Gastroesophageal sphincter (tissue), 4 donors: ENCODE measurements around the gene CMBL. TPM values are rescaled to one million over a fixed set of nuclear protein-coding genes. Genes with fewer than 3 reads are reported as not detected.
"Not testable (repeated sequence)": the region's sequence is repeated elsewhere in the genome, so short reads cannot be mapped to it uniquely, and the experiment has no call there.

Experiments
- ATAC-seq: fragments of 150-250 bp; one replicate; pipeline ENCODE4 v1.9.1; 2016; ENCODE audit warnings: mild to moderate bottlenecking, moderate library complexity
- H3K27ac ChIP-seq, 4 donors: fragments of 200-600 bp; sonication (generic) in 3 of 4; 1 replicate in 3 of 4; 2 replicates in 1 of 4; pipeline ENCODE4 v1.5.1; 2016 to 2019
- H3K27me3 ChIP-seq: fragments of 200-600 bp; sonication (generic); one replicate; pipeline ENCODE4 v1.5.1; 2019
- H3K36me3 ChIP-seq, 2 donors: fragments of 200-600 bp; sonication (generic); one replicate each; pipeline ENCODE4 v1.5.1; 2019; ENCODE audit warnings: control low read depth in 1 of 2
- H3K4me1 ChIP-seq, 3 donors: fragments of 200-600 bp; sonication (generic); 1 replicate in 2 of 3; 2 replicates in 1 of 3; pipeline ENCODE4 v1.5.1; 2016 to 2019; ENCODE audit warnings: control low read depth in 2 of 3
- H3K4me3 ChIP-seq, 2 donors: fragments of 200-600 bp; sonication (generic); one replicate each; pipeline ENCODE4 v1.5.1; 2019; ENCODE audit warnings: mild to moderate bottlenecking in 1 of 2, moderate library complexity in 1 of 2
- H3K9me3 ChIP-seq, 3 donors: fragments of 200-600 bp; sonication (generic); one replicate each; pipeline ENCODE4 v1.5.1; 2017 to 2019; ENCODE audit warnings: control low read depth in 2 of 3
- EP300 ChIP-seq: sonication (generic); formaldehyde crosslinking; IDR thresholded peaks from one replicate; pipeline ENCODE4 v1.6.1; 2017; ENCODE audit warnings: antibody characterized with exemption, mild to moderate bottlenecking
- POLR2A ChIP-seq, 2 donors: fragments of 450-650 bp; IDR thresholded peaks; one replicate each; pipeline ENCODE4 v1.6.1; 2017; ENCODE audit warnings: antibody characterized with exemption in 2 of 2, mild to moderate bottlenecking in 2 of 2, moderate library complexity in 1 of 2
- POLR2AphosphoS5 ChIP-seq: sonication (generic); formaldehyde crosslinking; IDR thresholded peaks from one replicate; pipeline ENCODE4 v1.6.1; 2017; ENCODE audit warnings: antibody characterized with exemption
- WGBS, 2 donors: methylation state at CpG; one replicate each; pipeline ENCODE4 v1.1.5; 2018; ENCODE audit warnings: low coverage in 1 of 2; 5-methylcytosine and 5-hydroxymethylcytosine counted together
- total RNA-seq, 4 donors: library from RNA; depleted of rRNA; stranded (reverse); fragments of >200 nt; gene quantifications; one replicate each; pipeline ENCODE4 v1.1.0, GENCODE V29; 2016
- TF ChIP-seq, protein P1 (sequence below), 4 experiments: fragments of 200-600 bp in 2 of 4; fragments of 450-650 bp in 2 of 4; sonication (generic) in 1 of 4; IDR thresholded peaks; one replicate each; pipeline ENCODE4 v1.5.1; 2017 to 2019; ENCODE audit warnings: antibody characterized with exemption in 4 of 4, mild to moderate bottlenecking in 2 of 4, moderate library complexity in 2 of 4

CMBL gene
- total RNA-seq, 4 donors from 2014 or later: 2.2 to 7.7 (median 4.4) TPM

DNA sequence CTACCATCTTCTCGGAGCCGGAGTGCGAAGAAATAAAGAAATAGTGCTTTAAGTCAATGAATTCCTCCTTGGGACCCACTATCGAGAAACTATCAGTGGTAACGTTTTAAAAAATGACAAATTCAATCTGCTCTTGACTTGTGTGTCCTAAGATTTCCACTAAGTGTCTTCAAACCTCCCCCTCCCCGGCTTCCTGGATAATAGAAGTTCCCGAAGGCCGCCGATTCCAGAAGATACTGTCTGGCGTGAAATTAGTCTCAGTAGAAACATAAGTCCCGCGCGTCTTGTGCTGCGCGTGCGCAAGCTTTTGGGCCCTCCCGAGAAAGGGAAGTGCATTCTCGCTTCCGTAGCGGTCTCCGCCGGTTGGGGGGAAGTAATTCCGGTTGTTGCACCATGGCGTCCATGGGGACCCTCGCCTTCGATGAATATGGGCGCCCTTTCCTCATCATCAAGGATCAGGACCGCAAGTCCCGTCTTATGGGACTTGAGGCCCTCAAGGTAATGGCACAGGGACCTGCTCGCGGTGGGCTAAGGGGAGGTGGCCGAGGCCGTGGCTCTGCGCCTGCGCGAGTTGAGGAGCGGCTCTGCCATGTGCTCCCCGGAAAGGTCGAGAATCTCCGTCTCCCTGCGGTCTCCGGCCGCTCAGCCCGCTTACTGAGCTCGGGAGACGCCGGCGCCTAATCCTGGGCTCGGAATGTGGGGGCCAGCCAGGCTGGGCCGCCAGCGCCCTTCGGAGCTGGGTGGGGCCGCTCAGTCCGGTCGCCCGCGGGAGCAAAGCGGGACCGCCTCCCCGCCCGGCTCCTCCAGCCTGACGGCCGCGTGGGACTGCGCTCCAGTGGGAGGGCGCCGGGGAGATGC is 57.5 kb downstream of the CMBL start, which contains the start of gene CCT5:
CCT5 (plus strand) TSS at position 333 of the 858 bp plus-strand sequence; CDS start at position 394, 61 bp downstream.
- Histone ChIP-seq H3K4me3 (peak within 1 kb of the TSS; percentile 88 to 95), H3K27ac (peak within 1 kb of the TSS; percentile 93 to 97 (median 94)), H3K4me1 (peaks cover 4 to 49% (median 16%) of the 10 kb centered on the region in 3 donors), H3K9me3 (no peaks in the 10 kb centered on the region), H3K27me3 (no peaks in the 10 kb centered on the region), H3K36me3 (peaks cover 0 to 16% of the 10 kb centered on the region in 2 donors)
- ATAC-seq: peak; percentile 91
- WGBS, 2 donors: 0 to 2% methylated on average over 12 to 15 of the region's 67 CpGs
- TF ChIP-seq, protein P1, sequence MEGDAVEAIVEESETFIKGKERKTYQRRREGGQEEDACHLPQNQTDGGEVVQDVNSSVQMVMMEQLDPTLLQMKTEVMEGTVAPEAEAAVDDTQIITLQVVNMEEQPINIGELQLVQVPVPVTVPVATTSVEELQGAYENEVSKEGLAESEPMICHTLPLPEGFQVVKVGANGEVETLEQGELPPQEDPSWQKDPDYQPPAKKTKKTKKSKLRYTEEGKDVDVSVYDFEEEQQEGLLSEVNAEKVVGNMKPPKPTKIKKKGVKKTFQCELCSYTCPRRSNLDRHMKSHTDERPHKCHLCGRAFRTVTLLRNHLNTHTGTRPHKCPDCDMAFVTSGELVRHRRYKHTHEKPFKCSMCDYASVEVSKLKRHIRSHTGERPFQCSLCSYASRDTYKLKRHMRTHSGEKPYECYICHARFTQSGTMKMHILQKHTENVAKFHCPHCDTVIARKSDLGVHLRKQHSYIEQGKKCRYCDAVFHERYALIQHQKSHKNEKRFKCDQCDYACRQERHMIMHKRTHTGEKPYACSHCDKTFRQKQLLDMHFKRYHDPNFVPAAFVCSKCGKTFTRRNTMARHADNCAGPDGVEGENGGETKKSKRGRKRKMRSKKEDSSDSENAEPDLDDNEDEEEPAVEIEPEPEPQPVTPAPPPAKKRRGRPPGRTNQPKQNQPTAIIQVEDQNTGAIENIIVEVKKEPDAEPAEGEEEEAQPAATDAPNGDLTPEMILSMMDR (IDR thresholded peaks at IDR 0.05): peak in 2 of 4 experiments; percentile 9 to 15
- TF ChIP-seq EP300: no peak
- TF ChIP-seq POLR2A (IDR thresholded peaks at IDR 0.05): peak in 1 of 2 donors; percentile 29
- TF ChIP-seq POLR2AphosphoS5: peak; percentile 65

DNA sequence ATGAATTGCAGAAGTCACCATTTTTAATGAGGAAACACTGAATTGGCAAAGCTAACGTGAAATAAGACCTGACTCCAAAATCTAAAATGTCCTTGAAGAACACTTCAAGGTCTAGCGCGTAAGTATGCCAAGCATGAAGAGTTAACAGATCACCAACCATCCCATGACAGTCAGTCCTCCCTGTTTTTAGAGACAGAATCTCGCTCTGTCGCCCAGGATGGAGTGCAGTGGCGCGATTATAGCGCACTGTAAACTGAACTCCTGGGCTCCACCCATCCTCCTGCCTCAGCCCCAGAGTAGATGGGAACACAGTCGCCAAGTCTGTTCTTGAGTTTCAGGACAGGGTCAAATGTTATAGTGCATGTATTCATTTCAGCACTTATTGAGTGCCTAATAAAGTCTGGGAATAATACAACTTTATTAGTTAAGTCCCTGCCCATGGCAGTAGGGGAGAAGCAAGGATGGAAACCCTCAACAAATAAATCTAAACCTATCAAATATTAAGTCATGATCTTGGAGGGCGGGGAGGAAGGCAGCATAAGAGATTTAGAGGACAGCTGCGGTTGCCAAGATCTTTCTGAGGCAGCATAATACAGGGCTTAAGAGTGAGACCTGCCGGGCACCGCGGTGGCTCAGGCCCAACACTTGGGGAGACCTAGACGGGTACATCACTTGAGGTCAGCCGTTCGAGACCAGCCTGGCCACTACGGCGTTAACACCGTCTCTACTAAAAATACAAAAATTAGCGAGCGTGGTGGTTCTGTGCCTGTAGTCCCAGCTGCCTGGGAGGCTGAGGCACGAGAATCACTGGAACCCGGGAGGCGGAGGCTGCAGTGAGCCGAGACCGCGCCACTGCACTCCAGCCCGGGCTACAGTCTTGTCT is 59.1 kb downstream of the CMBL start:
- no peaks in the 10 kb centered on the region for H3K9me3 ChIP-seq
- peaks cover 4 to 39% (median 16%) of the 10 kb centered on the region in 3 donors for H3K4me1 ChIP-seq
- WGBS, 2 donors: 68 to 71% methylated on average over 17 to 20 of the region's 29 CpGs
- peak overlapping the region; percentile 88 to 95 for H3K4me3 ChIP-seq
- peak overlapping the region; percentile 93 to 97 (median 94) for H3K27ac ChIP-seq
- TF ChIP-seq, protein P1 (IDR thresholded peaks at IDR 0.05): no peak
- TF ChIP-seq EP300: no peak
- TF ChIP-seq POLR2AphosphoS5: no peak
- no peak for TF ChIP-seq POLR2A (IDR thresholded peaks at IDR 0.05)
- ATAC-seq: no peak
- H3K36me3 ChIP-seq: peaks cover 0 to 3% of the 10 kb centered on the region in 2 donors
- H3K27me3 ChIP-seq: no peaks in the 10 kb centered on the region

DNA sequence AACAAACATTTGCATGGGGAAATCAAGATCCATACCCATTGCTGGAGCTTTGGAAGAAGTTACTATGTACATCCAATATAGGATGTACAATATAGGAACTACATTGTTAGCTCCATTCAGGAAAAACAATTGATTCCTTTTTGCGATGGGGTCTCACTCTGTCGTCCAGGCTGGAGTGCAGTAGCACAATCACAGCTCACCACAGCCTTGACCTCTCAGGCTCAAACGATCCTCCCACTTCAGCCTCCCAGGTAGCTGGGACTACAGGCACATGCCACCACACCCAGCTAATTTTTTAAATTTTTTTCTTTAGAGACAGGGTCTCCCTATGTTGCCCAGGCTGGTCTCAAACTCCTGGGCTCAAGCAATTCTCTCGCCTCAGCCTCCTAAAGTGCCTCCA is 60.5 kb downstream of the CMBL start:
- not testable (repeated sequence) for H3K27me3 ChIP-seq, H3K36me3 ChIP-seq, H3K9me3 ChIP-seq, H3K4me3 ChIP-seq, ATAC-seq, H3K27ac ChIP-seq
- peaks cover 4 to 27% (median 13%) of the 10 kb centered on the region in 3 donors for H3K4me1 ChIP-seq
- 75 to 93% methylated on average over 3 to 4 of the region's 4 CpGs for WGBS, 2 donors

GRCh38 chr5:10246761-10247160 is 60.9 kb downstream of the CMBL start:
- H3K4me3 ChIP-seq: no peak overlapping the region
- WGBS, 2 donors: 75 to 90% methylated on average over 2 to 3 of the region's 3 CpGs
- TF ChIP-seq EP300: no peak
- no peak for TF ChIP-seq POLR2AphosphoS5
- no peak for TF ChIP-seq POLR2A (IDR thresholded peaks at IDR 0.05)
- TF ChIP-seq, protein P1 (IDR thresholded peaks at IDR 0.05): no peak
- H3K36me3 ChIP-seq: no peaks in the 10 kb centered on the region
- no peak overlapping the region for H3K27ac ChIP-seq
- peaks cover 4 to 22% (median 8%) of the 10 kb centered on the region in 3 donors for H3K4me1 ChIP-seq
- H3K9me3 ChIP-seq: no peaks in the 10 kb centered on the region
- H3K27me3 ChIP-seq: no peaks in the 10 kb centered on the region
- no peak for ATAC-seq

DNA sequence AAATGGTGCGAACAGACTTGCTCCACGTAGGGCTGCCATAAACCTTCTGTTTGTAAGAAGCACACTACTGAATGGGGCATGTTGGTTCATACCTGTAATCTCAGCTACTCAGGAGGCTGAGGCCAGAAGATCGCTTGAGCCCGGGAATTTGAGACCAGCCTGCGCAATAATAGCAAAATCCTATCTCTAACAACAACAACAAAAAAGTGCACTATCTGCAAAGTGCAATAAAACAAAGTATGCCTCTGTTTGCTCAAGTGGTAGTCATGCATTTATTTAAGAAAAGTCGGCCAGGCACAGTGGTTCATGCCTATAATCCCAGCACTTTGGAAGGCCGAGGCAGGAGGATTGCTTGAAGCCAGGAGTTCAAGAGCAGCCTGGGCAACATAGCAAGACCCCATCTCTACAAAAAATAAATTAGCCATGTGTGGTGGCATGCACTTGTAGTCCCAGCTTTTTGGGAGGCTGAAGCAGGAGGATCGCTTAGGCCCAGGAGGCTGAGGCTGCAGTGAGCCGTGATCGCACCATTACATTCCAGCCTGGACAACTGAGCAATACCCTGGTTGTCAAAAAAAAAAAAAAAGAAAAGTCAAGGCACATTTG is 63.3 kb downstream of the CMBL start:
- Histone ChIP-seq H3K27ac (no peak overlapping the region), H3K4me1 (peaks cover 0 to 9% (median 0%) of the 10 kb centered on the region in 3 donors), H3K36me3 (no peaks in the 10 kb centered on the region), H3K27me3 (no peaks in the 10 kb centered on the region), H3K9me3 (no peaks in the 10 kb centered on the region), H3K4me3 (no peak overlapping the region)
- ATAC-seq: no peak
- 92 to 94% methylated on average over 7 to 8 of the region's 10 CpGs for WGBS, 2 donors
- no peak for TF ChIP-seq POLR2A (IDR thresholded peaks at IDR 0.05)
- TF ChIP-seq, protein P1 (IDR thresholded peaks at IDR 0.05): no peak
- TF ChIP-seq EP300: no peak
- no peak for TF ChIP-seq POLR2AphosphoS5
